CD4-positive, alpha-beta T cell treated with Interleukin-10 for 1 hour (primary cell): ENCODE data around the gene DYNLRB1.
"Not testable (repeated sequence)": the region's sequence is repeated elsewhere in the genome, so short reads cannot be mapped to it uniquely, and the experiment has no call there.

Experiments
- DNase-seq: peaks from one replicate; pipeline ENCODE4 v3.0.0-alpha.2; 2020

DYNLRB1 gene

GRCh38 chr20:34516247-34517113 lies at the start of gene DYNLRB1:
Gene DYNLRB1 (plus strand): TSS chr20:34516422. CDS start chr20:34516459, 37 bp downstream.
- peak; percentile 94 for DNase-seq

- no peak for DNase-seq
These were observed 47.3 kb upstream of the DYNLRB1 start for GRCh38 chr20:34468951-34469350.

- no peak for DNase-seq
These were observed 43.8 kb upstream of the DYNLRB1 start for GRCh38 chr20:34472246-34472925.

- DNase-seq = peak; percentile 25
These were observed 42.8 kb upstream of the DYNLRB1 start for GRCh38 chr20:34473262-34473883.

- peak; percentile 36 for DNase-seq
These were observed 40.1 kb upstream of the DYNLRB1 start for GRCh38 chr20:34475979-34476736.

- DNase-seq = no peak
These were observed 36.6 kb upstream of the DYNLRB1 start for GRCh38 chr20:34479627-34480026.

GRCh38 chr20:34482154-34482553 lies 34.1 kb upstream of the DYNLRB1 start:
- DNase-seq = not testable (repeated sequence)

- DNase-seq = not testable (repeated sequence)
These were observed 32.5 kb upstream of the DYNLRB1 start for GRCh38 chr20:34483585-34484220.

- no peak for DNase-seq
These were observed 31.1 kb upstream of the DYNLRB1 start for GRCh38 chr20:34485068-34485634.

- DNase-seq = no peak
These were observed 24.8 kb upstream of the DYNLRB1 start for GRCh38 chr20:34491226-34491931.

- DNase-seq = no peak
These were observed 24.2 kb upstream of the DYNLRB1 start for GRCh38 chr20:34491932-34492509.

- no peak for DNase-seq
These were observed 22.6 kb upstream of the DYNLRB1 start for GRCh38 chr20:34493646-34494045.

GRCh38 chr20:34495307-34495706 lies 20.9 kb upstream of the DYNLRB1 start:
- DNase-seq = no peak

- DNase-seq = no peak
These were observed 20.3 kb upstream of the DYNLRB1 start for GRCh38 chr20:34495916-34496315.

- not testable (repeated sequence) for DNase-seq
These were observed 18.6 kb upstream of the DYNLRB1 start for GRCh38 chr20:34497596-34497995.

- no peak for DNase-seq
These were observed 15.4 kb upstream of the DYNLRB1 start for GRCh38 chr20:34500823-34501222.

- DNase-seq = no peak
These were observed 9.7 kb upstream of the DYNLRB1 start for GRCh38 chr20:34506480-34506879.

GRCh38 chr20:34507702-34508413 lies 8.4 kb upstream of the DYNLRB1 start:
- no peak for DNase-seq

- no peak for DNase-seq
These were observed 5.6 kb upstream of the DYNLRB1 start for GRCh38 chr20:34510575-34510974.

GRCh38 chr20:34511891-34512265 lies 4.3 kb upstream of the DYNLRB1 start:
- no peak for DNase-seq
